HG03103 (cell line): Measurements from ENCODE around the gene KLK12.

Source experiments
- ATAC-seq: cut with Tn5 transposase; IDR thresholded peaks from one replicate; pipeline ENCODE4 v1.9.1; 2021; ENCODE audit warnings: low read depth; ENCODE audit not compliant: unreplicated experiment

KLK12 gene

GRCh38 chr19:51055866-51056265 is 21.1 kb upstream of the KLK12 start:
- ATAC-seq, result no peak

DNA sequence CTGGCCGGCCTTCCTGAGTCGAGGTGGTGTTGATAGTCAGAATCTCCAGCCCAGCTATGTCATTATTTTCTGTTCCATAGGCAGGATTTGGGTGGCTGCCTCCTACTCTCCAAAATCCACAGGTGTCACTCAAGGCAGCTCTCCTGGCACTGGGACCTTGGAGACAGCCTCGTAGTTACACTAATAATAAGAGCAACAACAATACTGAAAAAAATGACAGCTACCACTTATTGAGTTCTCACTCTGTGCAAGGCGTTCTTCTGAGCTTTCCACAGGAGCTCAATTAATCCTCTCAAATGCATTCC is 12.2 kb upstream of the KLK12 start:
- ATAC-seq, result no peak

DNA sequence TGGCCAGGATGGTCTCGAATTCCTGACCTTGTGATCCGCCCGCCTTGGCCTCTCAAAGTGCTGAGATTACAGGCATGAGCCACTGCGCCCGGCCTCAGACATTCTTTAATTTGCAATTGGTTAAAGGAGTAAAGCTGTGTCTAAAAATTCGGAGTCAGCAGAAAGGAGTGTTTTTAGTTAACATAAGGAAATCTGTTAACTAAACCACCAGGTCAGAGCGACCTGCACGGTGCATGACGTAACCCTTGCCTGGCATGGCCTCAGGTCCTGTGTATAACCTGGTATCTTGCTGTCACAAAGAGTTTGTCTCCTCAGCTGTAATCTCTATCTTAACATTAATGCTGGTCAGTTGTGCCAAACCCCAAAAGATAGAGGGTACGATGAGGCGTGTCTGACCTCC is 9.5 kb upstream of the KLK12 start:
- no peak for ATAC-seq

- no peak for ATAC-seq
These were observed 8.7 kb upstream of the KLK12 start for GRCh38 chr19:51043497-51043896.

- ATAC-seq, result no peak
These were observed 5.3 kb upstream of the KLK12 start for GRCh38 chr19:51040151-51040550.

GRCh38 chr19:51036519-51036918 is 1.7 kb upstream of the KLK12 start:
- no peak for ATAC-seq

DNA sequence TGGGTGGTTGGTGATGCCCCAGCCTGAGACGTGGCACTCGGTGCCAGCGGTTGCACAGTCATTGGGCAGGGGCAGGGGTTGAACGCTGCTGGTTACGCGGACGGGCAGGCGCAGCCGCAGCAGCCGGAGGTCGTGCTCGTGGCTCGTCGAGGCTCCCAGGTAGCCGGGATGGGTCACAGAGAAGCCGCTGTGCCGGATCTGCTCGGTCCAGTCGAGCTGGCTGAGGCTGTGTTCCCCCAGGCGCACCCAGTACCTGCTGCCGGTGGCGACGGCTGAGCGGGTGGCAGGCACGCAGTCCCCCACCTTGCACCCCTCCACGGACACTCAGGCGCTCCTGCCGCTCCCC is 2.9 kb downstream of the KLK12 start:
- no peak for ATAC-seq

DNA sequence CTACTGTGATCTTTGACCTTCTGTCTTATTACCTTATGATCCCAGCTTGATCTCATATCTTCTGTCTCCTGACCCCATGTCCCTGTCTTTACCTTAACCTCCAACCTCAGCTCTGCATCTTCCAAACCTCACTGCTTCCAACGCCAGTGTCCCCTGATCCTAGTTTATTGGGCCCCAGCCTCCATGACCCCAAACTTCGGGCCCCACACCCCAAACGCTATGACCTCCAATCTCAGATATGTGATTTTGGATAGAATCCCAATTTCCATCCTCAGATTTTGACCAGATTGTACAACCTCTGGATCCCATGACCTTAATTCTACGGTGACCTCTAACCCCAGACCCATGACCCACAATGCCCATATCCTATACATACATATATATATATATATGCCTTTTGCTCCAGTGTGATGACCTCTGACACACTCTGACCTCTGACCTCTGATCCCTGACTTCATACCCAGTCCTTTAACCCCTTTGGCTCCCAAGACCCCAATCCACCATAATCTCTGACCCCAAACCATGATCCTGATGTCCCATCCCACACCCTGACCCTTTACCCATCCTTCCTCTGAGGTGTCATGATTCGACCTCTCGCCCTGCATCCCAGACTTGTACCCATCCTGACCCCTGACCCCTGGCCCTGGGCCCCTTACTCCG is 3.5 kb downstream of the KLK12 start:
- no peak for ATAC-seq

GRCh38 chr19:51030631-51031030 is 4.2 kb downstream of the KLK12 start:
- ATAC-seq, result no peak

GRCh38 chr19:51029718-51030117 is 5.1 kb downstream of the KLK12 start:
- no peak for ATAC-seq

DNA sequence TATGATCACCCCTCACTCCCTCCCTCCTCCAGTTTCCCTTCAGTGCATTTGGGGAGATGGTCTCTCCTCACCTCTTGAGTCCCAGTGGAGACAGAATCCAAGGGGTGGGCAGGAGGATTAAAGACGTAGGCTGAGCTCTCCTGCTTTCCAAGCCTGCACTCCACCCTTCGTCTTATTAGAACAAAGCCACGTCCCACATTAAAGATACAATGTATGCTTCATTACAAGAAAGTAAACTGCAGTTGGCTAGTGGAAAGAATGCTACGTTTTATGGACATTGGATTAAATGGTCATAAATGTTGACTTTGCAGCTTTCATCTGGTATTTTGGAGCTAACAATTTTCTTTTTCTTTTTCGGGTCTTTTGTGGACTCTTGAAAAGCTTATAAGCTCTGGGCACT is 6.9 kb downstream of the KLK12 start:
- ATAC-seq, result no peak

- ATAC-seq, result no peak
These were observed 7.5 kb downstream of the KLK12 start for GRCh38 chr19:51027126-51027806.

DNA sequence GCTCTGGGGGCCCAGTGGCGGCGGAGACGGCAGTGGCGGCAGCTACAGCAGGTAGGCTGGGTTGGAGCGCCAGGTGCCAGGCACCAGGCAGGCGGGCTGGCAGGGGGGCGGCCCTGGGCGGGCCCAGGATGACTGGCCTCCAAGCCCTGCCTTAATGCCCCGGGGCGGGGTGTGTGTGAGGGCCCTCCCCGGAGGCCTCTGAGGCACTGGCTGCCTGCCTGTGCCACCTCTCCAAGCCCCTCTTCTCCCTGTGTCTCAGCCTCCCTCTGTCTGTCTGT is 8.3 kb downstream of the KLK12 start, which contains the start of gene KLK11:
KLK11 (minus strand) TSS at position 63 of the 278 bp plus-strand sequence. CDS start 985 bp downstream, outside the sequence.
- ATAC-seq, result no peak

DNA sequence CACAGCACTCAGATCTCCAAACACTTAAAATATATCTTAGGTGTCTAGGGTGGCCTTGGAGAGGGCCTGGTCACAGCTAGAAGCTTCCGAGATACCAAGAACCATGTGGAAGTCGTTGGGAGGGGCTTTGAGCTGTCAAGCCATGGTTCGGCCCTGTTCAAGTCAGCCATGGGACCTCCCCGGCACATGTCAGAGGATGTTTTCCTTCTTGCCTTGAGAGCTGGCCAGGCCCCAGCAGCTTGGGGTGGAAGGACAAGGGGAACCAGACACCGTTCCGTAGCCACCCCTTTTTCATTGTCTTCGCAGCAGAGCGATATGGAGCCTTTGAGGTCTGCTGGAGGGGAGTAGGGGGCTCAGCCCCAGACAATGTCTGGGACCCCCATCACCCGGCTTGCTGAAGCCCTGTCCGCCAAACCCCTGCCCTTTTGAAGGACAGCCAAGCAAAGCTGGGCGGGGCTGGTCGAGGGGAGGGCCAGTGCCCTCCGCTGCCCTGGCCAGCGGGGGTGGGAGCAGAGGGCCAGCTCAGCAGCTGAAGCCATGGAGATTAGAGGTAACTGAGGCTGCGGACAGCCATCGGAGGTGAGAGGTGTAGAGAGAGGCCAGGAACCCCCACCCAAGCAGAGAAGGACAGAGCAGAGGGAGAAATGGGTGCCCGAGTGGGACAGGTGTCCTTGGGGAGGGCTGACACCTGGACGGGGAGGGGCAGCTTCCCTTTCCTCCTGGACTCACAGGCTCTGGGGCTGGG is 8.8 kb downstream of the KLK12 start:
- ATAC-seq, result no peak

- no peak for ATAC-seq
These were observed 9.4 kb downstream of the KLK12 start for GRCh38 chr19:51025401-51025800.

DNA sequence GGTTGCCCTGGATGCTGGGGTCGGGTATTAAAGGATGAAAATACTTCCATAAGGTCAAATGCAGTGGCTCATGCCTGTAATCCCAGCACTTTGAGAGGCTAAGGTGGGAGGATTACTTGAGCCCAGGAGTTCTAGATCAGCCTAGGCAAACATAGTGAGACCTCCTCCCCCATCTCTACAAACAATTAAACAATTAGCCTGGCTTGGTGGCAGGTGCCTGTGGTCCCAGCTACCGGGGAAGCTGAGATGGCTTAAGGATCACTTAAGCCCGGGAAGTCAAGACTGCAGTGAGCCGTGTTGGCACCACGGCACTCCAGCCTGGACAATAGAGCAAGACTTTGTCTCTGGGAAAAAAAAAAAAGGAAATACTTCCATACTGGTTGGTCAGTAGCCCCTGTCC is 9.9 kb downstream of the KLK12 start:
- ATAC-seq, result no peak

DNA sequence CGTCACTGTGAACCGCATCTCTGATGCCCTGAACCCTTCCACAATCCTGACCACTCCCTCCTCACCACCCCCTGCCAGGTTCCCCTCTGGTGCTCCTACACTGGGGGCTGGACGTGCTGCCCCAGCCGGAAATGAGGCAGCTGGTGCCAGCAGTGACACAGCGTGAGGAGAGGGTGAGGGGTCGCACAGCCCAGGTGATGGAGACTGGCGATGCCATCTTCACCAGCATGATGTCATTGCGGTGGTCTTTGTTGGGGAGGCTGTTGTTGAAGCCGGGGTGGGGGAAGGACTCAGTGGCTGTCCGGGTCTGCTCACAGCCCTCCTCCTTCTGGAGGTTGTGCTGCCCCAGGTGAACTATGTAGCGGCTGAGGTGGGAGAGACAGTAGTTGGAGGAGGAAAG is 10.9 kb downstream of the KLK12 start:
- no peak for ATAC-seq

DNA sequence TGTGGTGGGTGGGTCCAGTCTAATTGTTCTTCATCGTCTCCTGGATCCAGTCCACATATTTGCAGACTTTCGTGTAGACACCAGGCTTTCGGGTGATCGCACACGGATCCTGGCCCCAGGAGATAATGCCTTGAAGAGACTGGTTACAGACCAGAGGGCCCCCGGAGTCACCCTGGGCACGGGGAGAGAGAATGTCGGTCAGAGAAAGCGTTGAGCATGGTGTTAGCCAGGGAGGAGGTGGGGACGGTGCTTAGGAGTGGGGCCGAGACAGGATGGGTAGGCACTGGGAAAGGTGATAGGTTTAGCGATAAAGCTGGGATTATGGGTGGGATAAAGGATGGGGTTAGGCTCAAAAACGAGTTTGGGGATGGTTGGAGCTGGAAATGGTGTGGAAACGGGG is 12.3 kb downstream of the KLK12 start:
- no peak for ATAC-seq

DNA sequence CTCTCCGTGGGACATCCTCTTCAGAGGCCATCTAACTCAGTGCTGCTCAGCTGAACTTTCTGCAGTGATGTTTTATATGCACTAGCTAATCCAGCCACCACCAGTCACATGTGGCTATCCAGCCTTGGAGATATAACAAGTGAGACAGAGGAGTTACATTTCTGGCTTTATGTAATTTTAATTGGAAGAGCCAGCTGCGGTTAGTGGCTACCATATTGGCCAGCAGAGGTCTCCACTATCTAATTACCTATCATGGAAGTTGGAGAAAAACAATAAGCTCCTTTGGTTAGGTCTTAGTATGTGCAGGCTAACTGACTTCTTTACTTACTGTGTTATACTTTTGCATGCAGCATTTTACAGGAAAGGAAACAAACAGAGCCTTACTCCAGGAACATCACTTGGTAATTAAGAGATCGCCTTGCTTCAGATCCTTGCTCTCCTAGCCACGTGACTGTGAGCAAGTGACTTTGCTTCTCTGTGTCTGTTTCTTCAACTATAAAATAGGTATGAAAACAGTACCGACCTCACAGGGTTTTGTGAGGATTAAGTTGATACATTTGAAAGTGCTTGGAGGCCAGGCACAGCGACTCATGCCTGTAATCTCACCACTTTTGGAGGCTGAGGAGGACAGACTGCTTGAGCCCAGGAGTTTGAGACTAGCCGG is 13.7 kb downstream of the KLK12 start:
- ATAC-seq, result no peak

DNA sequence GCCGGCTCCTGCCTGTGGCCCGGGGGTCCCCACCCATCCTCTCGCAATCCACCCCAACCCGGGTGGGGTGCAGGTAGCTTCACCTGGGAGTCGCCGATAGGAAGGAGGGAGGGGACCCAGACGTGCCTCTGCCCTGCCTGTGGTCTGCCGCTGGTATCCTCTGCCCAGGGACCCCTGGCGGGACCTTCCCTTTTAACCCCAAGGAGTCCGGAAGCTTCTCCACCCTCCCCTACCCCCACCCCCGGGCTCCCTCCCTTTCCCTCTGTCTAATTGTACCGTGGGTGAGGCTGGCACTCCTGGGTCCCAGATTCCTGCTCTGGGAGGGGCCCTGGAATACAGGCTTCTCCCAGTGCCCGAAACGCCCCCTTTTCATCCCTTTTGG is 15.3 kb downstream of the KLK12 start, which contains the start of gene KLK10:
KLK10 (minus strand) TSS at position 166 of the 382 bp plus-strand sequence. CDS start 579 bp downstream, outside the sequence.
- no peak for ATAC-seq

GRCh38 chr19:51018745-51019543 is 15.9 kb downstream of the KLK12 start:
- ATAC-seq, result no peak
